K562 (cell line): ENCODE data around the gene TMEM176A. TPM values are rescaled to one million over a fixed set of nuclear protein-coding genes. Genes with fewer than 3 reads are reported as not detected.

Source experiments
- ATAC-seq: fragments of 200-7000 bp; cut with Tn5 transposase; 3 replicates; pipeline ENCODE4 v1.9.1; 2020; ENCODE audit warnings: moderate library complexity
- BruUV-seq: library from RNA; stranded (reverse); fragments of 400-500 nt; replicated peaks from 2 replicates; lab custom pipeline; 2021; lab: Mats Ljungman, UMichigan
- CTCF ChIA-PET: fragments of 300-600 bp; formaldehyde crosslinking; extraction: SDS; loops from one replicate; lab custom pipeline; 2021; ENCODE audit warnings: low intra/inter-chr PET ratio; lab: Yijun Ruan, JAX
- POLR2A ChIA-PET: fragments of 300-600, 350-650 bp; sonication (Branson Sonifier 250); formaldehyde crosslinking; extraction: SDS; loops from one replicate; lab custom pipeline; 2021; ENCODE audit warnings: antibody characterized with exemption, inconsistent platforms; lab: Yijun Ruan, JAX
- DNase-seq, 4 experiments: peaks; one replicate each; pipeline versions ENCODE4 v3.0.0 to v3.0.0-alpha.2; 2011 to 2018; ENCODE audit warnings: low spot score in 3 of 4, mixed read lengths in 3 of 4; ENCODE audit errors: extremely low read depth in 1 of 4
- FAIRE-seq: peaks from 2 replicates; lab custom pipeline; 2011; peaks lifted over from hg19 to GRCh38; lab: Jason Lieb, UNC
- H2AFZ ChIP-seq: 2 replicates; pipeline ENCODE4 v1.6.0; 2011; ENCODE audit warnings: low read depth, low read length, control low read depth, inconsistent platforms
- H3K27ac ChIP-seq: fragments of 200-600 bp; 3 replicates; pipeline ENCODE4 v1.8.0; 2011; ENCODE audit warnings: low read depth, mild to moderate bottlenecking, control low read depth, inconsistent platforms, low read length, moderate library complexity, mixed read lengths; ENCODE audit errors: extremely low read depth
- H3K27me3 ChIP-seq, 2 experiments: fragments of 300-600 bp in 1 of 2; 2 replicates in 1 of 2; 3 replicates in 1 of 2; pipeline versions ENCODE4 v1.6.0 to v1.8.0; 2011; ENCODE audit warnings: inconsistent platforms in 2 of 2, low read length in 2 of 2, mild to moderate bottlenecking in 1 of 2, mixed read lengths in 1 of 2, moderate library complexity in 1 of 2; ENCODE audit not compliant: control insufficient read depth in 2 of 2, insufficient read depth in 2 of 2
- H3K36me3 ChIP-seq: fragments of 300-600 bp; 3 replicates; pipeline ENCODE4 v1.8.0; 2011; ENCODE audit warnings: mild to moderate bottlenecking, low read length, inconsistent platforms; ENCODE audit not compliant: control insufficient read depth, insufficient read depth
- H3K4me1 ChIP-seq, 2 experiments: fragments of 200-600 bp in 1 of 2; replicated peaks in 1 of 2; 2 replicates in 1 of 2; 3 replicates in 1 of 2; pipeline versions ENCODE4 v1.5.1 to v1.8.0; 2011; ENCODE audit warnings: inconsistent platforms in 2 of 2, low read length in 2 of 2, mild to moderate bottlenecking in 1 of 2, mixed read lengths in 1 of 2, moderate library complexity in 1 of 2; ENCODE audit not compliant: control insufficient read depth in 2 of 2, insufficient read depth in 2 of 2
- H3K4me2 ChIP-seq: 2 replicates; pipeline ENCODE4 v1.6.1; 2011; ENCODE audit warnings: low read length, control low read depth, inconsistent platforms, mixed read lengths; ENCODE audit not compliant: insufficient read depth
- H3K4me3 ChIP-seq: fragments of 200-600 bp; sonication (generic), shearing (Covaris generic); 2 replicates; pipeline ENCODE4 v1.5.1; 2016; ENCODE audit warnings: control low read depth, inconsistent platforms
- H3K79me2 ChIP-seq: fragments of 200-600 bp; 3 replicates; pipeline ENCODE4 v1.8.0; 2011; ENCODE audit warnings: low read length, inconsistent platforms; ENCODE audit not compliant: control insufficient read depth, insufficient read depth
- H3K9ac ChIP-seq, 2 experiments: 2 replicates each; pipeline versions ENCODE4 v1.6.0 to v1.6.1; 2011; ENCODE audit warnings: low read depth in 2 of 2, low read length in 2 of 2, control low read depth in 1 of 2, inconsistent platforms in 1 of 2, mild to moderate bottlenecking in 1 of 2, mixed read lengths in 1 of 2; ENCODE audit not compliant: insufficient read depth in 1 of 2
- H3K9me1 ChIP-seq: one replicate; pipeline ENCODE4 v1.6.0; 2011; ENCODE audit warnings: inconsistent platforms, mild to moderate bottlenecking, low read length, moderate library complexity; ENCODE audit not compliant: control insufficient read depth, insufficient read depth
- H3K9me3 ChIP-seq: replicated peaks from 2 replicates; pipeline ENCODE4 v1.5.1; 2011; ENCODE audit warnings: low read depth, low read length, inconsistent platforms; ENCODE audit not compliant: control insufficient read depth, insufficient read depth
- H4K20me1 ChIP-seq: replicated peaks from 2 replicates; pipeline ENCODE4 v1.6.1; 2011; ENCODE audit warnings: low read length, inconsistent platforms, mixed read lengths; ENCODE audit not compliant: control insufficient read depth, insufficient read depth
- CREB5 ChIP-seq: fragments of 250-450 bp; sonication (Bioruptor Pico); IDR thresholded peaks from 2 replicates; pipeline ENCODE4 v1.5.0; 2020; ENCODE audit warnings: mild to moderate bottlenecking
- GATA2 ChIP-seq: sonication (generic); formaldehyde crosslinking; IDR thresholded peaks from 2 replicates; pipeline ENCODE4 v1.4.0; 2020; ENCODE audit warnings: mild to moderate bottlenecking, missing genetic modification reagents
- HNRNPLL ChIP-seq: fragments of 200-400 bp; formaldehyde crosslinking; IDR thresholded peaks from 2 replicates; pipeline ENCODE4 v1.6.1; 2017; ENCODE audit warnings: low read length, low read depth, mild to moderate bottlenecking; ENCODE audit not compliant: poor library complexity, severe bottlenecking
- JUND ChIP-seq, 2 experiments: IDR thresholded peaks; 2 replicates in 1 of 2; 3 replicates in 1 of 2; pipeline ENCODE4 v1.6.1; 2011; ENCODE audit warnings: borderline replicate concordance in 2 of 2, low read depth in 2 of 2, low read length in 2 of 2, improper control_type of control experiment in 1 of 2, missing biosample characterization in 1 of 2, missing genetic modification characterization in 1 of 2, missing genetic modification reagents in 1 of 2
- NONO ChIP-seq, 2 experiments: fragments of 200-400 bp in 1 of 2; fragments of 450-650 bp in 1 of 2; formaldehyde crosslinking in 1 of 2; IDR thresholded peaks; 2 replicates each; pipeline ENCODE4 v1.6.1; 2017; ENCODE audit warnings: low read depth in 2 of 2, mild to moderate bottlenecking in 2 of 2, moderate library complexity in 2 of 2, low read length in 1 of 2
- PML ChIP-seq: IDR thresholded peaks from 2 replicates; pipeline ENCODE4 v1.6.1; 2012; ENCODE audit warnings: low read length, inconsistent platforms
- PYGO2 ChIP-seq: fragments of 450-650 bp; IDR thresholded peaks from 2 replicates; pipeline ENCODE4 v1.6.1; 2016; ENCODE audit warnings: mild to moderate bottlenecking, missing genetic modification characterization, moderate library complexity, missing compliant biosample characterization
- RCOR1 ChIP-seq, 2 experiments: IDR thresholded peaks; 2 replicates each; pipeline ENCODE4 v1.6.1; 2012; ENCODE audit warnings: low read depth in 2 of 2, low read length in 2 of 2, borderline replicate concordance in 1 of 2, improper control_type of control experiment in 1 of 2
- SMAD2 ChIP-seq: fragments of 150-350 bp; IDR thresholded peaks from 2 replicates; pipeline ENCODE4 v1.6.1; 2014; ENCODE audit warnings: low read depth, mild to moderate bottlenecking, low read length
- TCFL5 ChIP-seq: fragments of 250-450 bp; sonication (Bioruptor Pico); conservative IDR thresholded peaks from 2 replicates; pipeline ENCODE4 v1.6.1; 2021; ENCODE audit warnings: mild to moderate bottlenecking, moderate library complexity, matching md5 sums
- ZKSCAN3 ChIP-seq: fragments of 250-450 bp; sonication (Bioruptor Pico); IDR thresholded peaks from 2 replicates; pipeline ENCODE4 v1.4.0; 2020
- ZNF436 ChIP-seq: fragments of 250-450, 450-650 bp; sonication (Bioruptor Pico); formaldehyde crosslinking; IDR thresholded peaks from 2 replicates; pipeline ENCODE4 v1.7.0; 2020; ENCODE audit warnings: mild to moderate bottlenecking
- ZNF699 ChIP-seq: fragments of 250-450 bp; sonication (Bioruptor Pico); IDR thresholded peaks from 2 replicates; pipeline ENCODE4 v1.8.0; 2021; ENCODE audit warnings: mild to moderate bottlenecking, moderate library complexity; ENCODE audit not compliant: insufficient replicate concordance
- ZNF717 ChIP-seq: fragments of 250-450 bp; sonication (Bioruptor Pico); IDR thresholded peaks from 2 replicates; pipeline ENCODE4 v1.5.0; 2021
- whole genome bisulfite sequencing: fragments of 100-300 bp; shearing (Covaris generic); methylation state at CpG from one replicate; pipeline ENCODE4 v1.1.6; 2016; ENCODE audit warnings: low coverage, mixed read lengths; ENCODE audit not compliant: insufficient coverage; ENCODE audit errors: missing lambda C conversion rate; 5-methylcytosine and 5-hydroxymethylcytosine counted together
- in situ Hi-C: fragments of 300-500 bp; cut with MboI; formaldehyde crosslinking; loops from 4 replicates; pipeline ENCODE4 v1.15.0; 2018; ENCODE audit warnings: inconsistent platforms, mixed read lengths
- intact Hi-C: fragments of 100-400 bp; cut with micrococcal nuclease; formaldehyde crosslinking; loops from 2 replicates; pipeline ENCODE4 v1.14.2; 2022
- polyA plus RNA-seq, 8 experiments: library from polyadenylated mRNA; depleted of rRNA in 4 of 8; stranded (reverse) in 5 of 8; unstranded in 3 of 8; fragments of >200 nt; fragmentation: Nextera tagmentation in 2 of 8; fragmentation: Illumina TruSeq in 1 of 8; extraction: Ambion mirVana in 2 of 8; extraction: Trizol in 1 of 8; gene quantifications; 2 replicates each; pipeline versions ENCODE4 v1.2.1 to v1.2.3, GENCODE V29; 2011 to 2014; ENCODE audit warnings: inconsistent platforms in 1 of 8, missing spikeins in 1 of 8
- total RNA-seq, 7 experiments: library from RNA; depleted of rRNA in 6 of 7; stranded (reverse); fragments of >200 nt in 6 of 7; fragmentation: Illumina TruSeq in 2 of 7; extraction: Trizol in 2 of 7; gene quantifications; 2 replicates each; pipeline versions ENCODE4 v1.2.1 to v1.2.3, GENCODE V29; 2011 to 2021; ENCODE audit warnings: low replicate concordance in 1 of 7

TMEM176A gene
- total and polyA plus RNA-seq, 9 of the 15 experiments (the other 6 are each of a cell fraction or from before 2014, with no cell fraction given), result 0.31 TPM; not detected in 8

- Histone ChIP-seq H3K4me2 (no peak overlapping the region), H3K4me1 (no peaks in the 10 kb centered on the region), H4K20me1 (no peaks in the 10 kb centered on the region), H3K9ac (no peak overlapping the region), H3K27me3 (peaks cover 2 to 11% of the 10 kb centered on the region in 2 experiments; a peak in 3 of 5 replicates), H3K36me3 (no peaks in the 10 kb centered on the region), H3K4me3 (no peak overlapping the region), H3K9me1 (no peaks in the 10 kb centered on the region), H3K79me2 (no peaks in the 10 kb centered on the region), H3K9me3 (no peaks in the 10 kb centered on the region), H2AFZ (no peak overlapping the region), H3K27ac (no peak overlapping the region)
- intact Hi-C loops, result loop anchor here (5.0 to 10.0 kb wide), 3 partner anchors 231 to 468 kb away; no protein-coding TSS in a partner anchor
- ATAC-seq (no peak), FAIRE-seq (no peak), DNase-seq (peak in 1 of 4 experiments; percentile 2)
- no TSS peak for BruUV-seq
- in situ Hi-C loops, result loop anchor here (25.0 kb wide), 1 partner anchor 468 kb away; no protein-coding TSS in a partner anchor
- CTCF ChIA-PET, result no interaction called here
- 0% methylated on average over 4 of the region's 4 CpGs for WGBS
- no peak for TF ChIP-seq TCFL5 (CRISPR knock-in tag)
- POLR2A ChIA-PET, result no interaction called here
Measured at GRCh38 chr7:150755473-150756099, 45.0 kb upstream of the TMEM176A start.

DNA sequence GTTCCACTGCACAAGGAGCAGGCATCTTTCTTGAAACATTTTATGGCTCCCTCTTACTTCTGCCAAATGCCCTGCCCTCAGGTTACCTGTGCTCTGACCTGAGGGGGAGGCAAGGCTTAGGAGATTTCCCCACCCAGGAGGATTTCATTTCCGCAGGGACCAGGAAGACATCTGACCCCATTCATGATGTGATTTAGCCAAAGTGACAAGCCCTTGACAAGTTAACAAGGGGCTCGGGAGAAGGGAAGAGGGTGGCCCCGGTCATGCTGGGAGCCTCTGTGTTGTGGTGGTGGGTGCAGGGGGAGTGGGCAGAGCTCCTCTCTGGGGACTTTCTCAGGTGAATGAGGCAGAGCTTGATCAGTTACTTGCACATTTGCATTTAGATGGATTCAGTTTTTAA is 44.4 kb upstream of the TMEM176A start:
- H3K27ac ChIP-seq, result no peak overlapping the region
- in situ Hi-C loops (loop anchor here (25.0 kb wide), 1 partner anchor 469 kb away; no protein-coding TSS in a partner anchor), intact Hi-C loops (loop anchor here (5.0 to 10.0 kb wide), 3 partner anchors 231 to 469 kb away; no protein-coding TSS in a partner anchor)
- ChIA-PET POLR2A (no interaction called here), CTCF (interaction anchor here (0.6 to 1.7 kb wide), 2 partner anchors 308 to 470 kb away, joined by 4 to 6 read pairs; no protein-coding TSS in a partner anchor)
- no peaks in the 10 kb centered on the region for H3K9me1 ChIP-seq
- no peak overlapping the region for H3K9ac ChIP-seq
- no peaks in the 10 kb centered on the region for H3K4me1 ChIP-seq
- peak in 1 of 4 experiments; percentile 3 for DNase-seq
- no peaks in the 10 kb centered on the region for H3K79me2 ChIP-seq
- FAIRE-seq, result no peak
- WGBS, result 0% methylated on average over 3 of the region's 3 CpGs
- no peak overlapping the region for H3K4me2 ChIP-seq
- no peak overlapping the region for H2AFZ ChIP-seq
- H3K36me3 ChIP-seq, result no peaks in the 10 kb centered on the region
- H4K20me1 ChIP-seq, result no peaks in the 10 kb centered on the region
- ATAC-seq, result no peak
- H3K27me3 ChIP-seq, result peaks cover 2 to 11% of the 10 kb centered on the region in 2 experiments; a peak in 3 of 5 replicates
- H3K4me3 ChIP-seq, result no peak overlapping the region
- H3K9me3 ChIP-seq, result no peaks in the 10 kb centered on the region
- no TSS peak for BruUV-seq
- TF ChIP-seq ZNF699 (CRISPR knock-in tag) (no peak), ZNF436 (CRISPR knock-in tag) (no peak), GATA2 (CRISPR knock-in tag) (no peak), SMAD2 (no peak), JUND (IDR thresholded peaks at IDR 0.05; ENCODE audit: borderline replicate concordance, low read depth, low read length) (no peak), JUND (tag; IDR thresholded peaks at IDR 0.05; ENCODE audit: borderline replicate concordance, low read depth, low read length) (no peak), ZKSCAN3 (CRISPR knock-in tag) (no peak), PML (no peak), PYGO2 (no peak), ZNF717 (CRISPR knock-in tag) (no peak), CREB5 (CRISPR knock-in tag) (no peak), NONO (IDR thresholded peaks at IDR 0.05; ENCODE audit: low read depth in 2 of 2, low read length in 1 of 2) (no peak), RCOR1 (IDR thresholded peaks at IDR 0.05; ENCODE audit: borderline replicate concordance in 1 of 2, low read depth in 2 of 2, low read length in 2 of 2) (no peak), HNRNPLL (no peak)
